Measurements from ENCODE around the gene PRDM12.

PRDM12 gene

GRCh38 chr9:130693426-130694191 is 29.2 kb downstream of the PRDM12 start, which contains the start of gene EXOSC2:
EXOSC2 (plus strand) TSS chr9:130693780; CDS start chr9:130693792, 12 bp downstream.
- TF ChIP-seq CTCF (IDR thresholded peaks at IDR 0.05) = no peak
- H3K27ac Mint-ChIP-seq = peak within 1 kb of the TSS; percentile 44
- peaks cover 7% of the 10 kb centered on the region for H3K27me3 Mint-ChIP-seq (ENCODE audit: low read depth, poor library complexity)
- H3K9me3 Mint-ChIP-seq = no peaks in the 10 kb centered on the region
- peaks cover 76% of the 10 kb centered on the region for H3K4me1 Mint-ChIP-seq
- H3K36me3 Mint-ChIP-seq (ENCODE audit: low read depth) = peaks cover 33% of the 10 kb centered on the region
- DNase-seq = peak; percentile 98
- H3K4me3 Mint-ChIP-seq = peak within 1 kb of the TSS; percentile 97

GRCh38 chr9:130694205-130694604 is 29.8 kb downstream of the PRDM12 start:
- H3K27ac Mint-ChIP-seq = peak overlapping the region; percentile 44
- peak overlapping the region; percentile 97 for H3K4me3 Mint-ChIP-seq
- DNase-seq = no peak
- TF ChIP-seq CTCF (IDR thresholded peaks at IDR 0.05) = no peak
- H3K27me3 Mint-ChIP-seq (ENCODE audit: low read depth, poor library complexity) = peaks cover 7% of the 10 kb centered on the region
- peaks cover 39% of the 10 kb centered on the region for H3K36me3 Mint-ChIP-seq (ENCODE audit: low read depth)
- no peaks in the 10 kb centered on the region for H3K9me3 Mint-ChIP-seq
- peaks cover 76% of the 10 kb centered on the region for H3K4me1 Mint-ChIP-seq

GRCh38 chr9:130696139-130696650 is 31.8 kb downstream of the PRDM12 start:
- peak overlapping the region; percentile 97 for H3K4me3 Mint-ChIP-seq
- no peaks in the 10 kb centered on the region for H3K9me3 Mint-ChIP-seq

GRCh38 chr9:130696996-130697395 is 32.6 kb downstream of the PRDM12 start:
- Mint-ChIP-seq H3K4me1 (peaks cover 60% of the 10 kb centered on the region), H3K27ac (peak overlapping the region; percentile 78)
- no peak for TF ChIP-seq CTCF (IDR thresholded peaks at IDR 0.05)

More at GRCh38 chr9:130696139-130696650, 31.8 kb downstream of the PRDM12 start:
- Mint-ChIP-seq H3K36me3 (ENCODE audit: low read depth) (peaks cover 44% of the 10 kb centered on the region), H3K27ac (no peak overlapping the region), H3K27me3 (ENCODE audit: low read depth, poor library complexity) (peaks cover 3% of the 10 kb centered on the region), H3K4me1 (peaks cover 62% of the 10 kb centered on the region)
- DNase-seq = no peak
- TF ChIP-seq CTCF (IDR thresholded peaks at IDR 0.05) = no peak

GRCh38 chr9:130698514-130698913 is 34.1 kb downstream of the PRDM12 start:
- no peaks in the 10 kb centered on the region for H3K27me3 Mint-ChIP-seq (ENCODE audit: low read depth, poor library complexity)
- peaks cover 48% of the 10 kb centered on the region for H3K4me1 Mint-ChIP-seq
- no peak for TF ChIP-seq CTCF (IDR thresholded peaks at IDR 0.05)
- no peak for DNase-seq
- no peaks in the 10 kb centered on the region for H3K9me3 Mint-ChIP-seq
- peaks cover 67% of the 10 kb centered on the region for H3K36me3 Mint-ChIP-seq (ENCODE audit: low read depth)
- no peak overlapping the region for H3K4me3 Mint-ChIP-seq
- H3K27ac Mint-ChIP-seq = no peak overlapping the region

More at GRCh38 chr9:130696996-130697395, 32.6 kb downstream of the PRDM12 start:
- H3K4me3 Mint-ChIP-seq = no peak overlapping the region
- no peaks in the 10 kb centered on the region for H3K27me3 Mint-ChIP-seq (ENCODE audit: low read depth, poor library complexity)
- H3K36me3 Mint-ChIP-seq (ENCODE audit: low read depth) = peaks cover 52% of the 10 kb centered on the region
- DNase-seq = no peak
- no peaks in the 10 kb centered on the region for H3K9me3 Mint-ChIP-seq
